22Rv1 (cell line): Measurements from ENCODE around the gene LMAN2.
"Not testable (repeated sequence)": the region's sequence is repeated elsewhere in the genome, so short reads cannot be mapped to it uniquely, and the experiment has no call there.

Experiments used
- ZFX ChIP-seq: fragments of 450-650 bp; IDR thresholded peaks from 2 replicates; pipeline ENCODE4 v1.6.1; 2017; ENCODE audit warnings: antibody characterized with exemption, borderline replicate concordance
- TF ChIP-seq, protein P1 (sequence below): fragments of 450-650 bp; IDR thresholded peaks from 2 replicates; pipeline ENCODE4 v1.5.1; 2017; ENCODE audit warnings: mild to moderate bottlenecking

DNA sequence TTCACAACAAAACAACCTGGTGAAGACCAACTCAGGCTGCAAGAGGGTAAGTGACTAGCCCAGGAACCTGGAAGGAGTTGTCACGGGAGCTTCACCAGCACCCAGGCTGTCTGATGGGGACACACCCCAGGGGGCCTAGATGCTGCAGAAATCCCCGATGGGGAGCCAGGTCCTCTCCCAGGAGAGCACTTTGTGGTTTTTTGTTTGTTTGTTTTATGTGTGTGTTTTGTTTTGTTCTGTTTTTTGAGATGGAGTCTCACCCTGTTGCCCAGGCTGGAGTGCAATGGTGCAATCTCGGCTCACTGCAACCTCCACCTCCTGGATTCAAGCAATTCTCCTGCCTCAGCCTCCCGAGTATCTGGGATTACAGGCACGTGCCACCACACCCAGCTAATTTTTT is 24.0 kb upstream of the LMAN2 start:
- TF ChIP-seq, protein P1, sequence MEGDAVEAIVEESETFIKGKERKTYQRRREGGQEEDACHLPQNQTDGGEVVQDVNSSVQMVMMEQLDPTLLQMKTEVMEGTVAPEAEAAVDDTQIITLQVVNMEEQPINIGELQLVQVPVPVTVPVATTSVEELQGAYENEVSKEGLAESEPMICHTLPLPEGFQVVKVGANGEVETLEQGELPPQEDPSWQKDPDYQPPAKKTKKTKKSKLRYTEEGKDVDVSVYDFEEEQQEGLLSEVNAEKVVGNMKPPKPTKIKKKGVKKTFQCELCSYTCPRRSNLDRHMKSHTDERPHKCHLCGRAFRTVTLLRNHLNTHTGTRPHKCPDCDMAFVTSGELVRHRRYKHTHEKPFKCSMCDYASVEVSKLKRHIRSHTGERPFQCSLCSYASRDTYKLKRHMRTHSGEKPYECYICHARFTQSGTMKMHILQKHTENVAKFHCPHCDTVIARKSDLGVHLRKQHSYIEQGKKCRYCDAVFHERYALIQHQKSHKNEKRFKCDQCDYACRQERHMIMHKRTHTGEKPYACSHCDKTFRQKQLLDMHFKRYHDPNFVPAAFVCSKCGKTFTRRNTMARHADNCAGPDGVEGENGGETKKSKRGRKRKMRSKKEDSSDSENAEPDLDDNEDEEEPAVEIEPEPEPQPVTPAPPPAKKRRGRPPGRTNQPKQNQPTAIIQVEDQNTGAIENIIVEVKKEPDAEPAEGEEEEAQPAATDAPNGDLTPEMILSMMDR = not testable (repeated sequence)
- TF ChIP-seq ZFX = not testable (repeated sequence)
